HepG2 (cell line): ENCODE results near the gene DELE1. TPM values are rescaled to one million over a fixed set of nuclear protein-coding genes. Genes with fewer than 3 reads are reported as not detected.

Experiments used
- FOXP4 ChIP-seq: sonication (generic); formaldehyde crosslinking; IDR thresholded peaks from 2 replicates; pipeline ENCODE4 v1.4.0; 2020; ENCODE audit warnings: missing genetic modification reagents
- HCFC1 ChIP-seq: fragments of 150-350 bp; IDR thresholded peaks from 2 replicates; pipeline ENCODE4 v1.6.1; 2014; ENCODE audit warnings: low read depth, low read length
- MEF2D ChIP-seq: sonication (generic); formaldehyde crosslinking; IDR thresholded peaks from 2 replicates; pipeline ENCODE4 v1.5.1; 2020; ENCODE audit warnings: mild to moderate bottlenecking, missing genetic modification reagents
- SOX6 ChIP-seq, 2 experiments: fragments of 450-650 bp in 1 of 2; sonication (generic) in 1 of 2; formaldehyde crosslinking in 1 of 2; IDR thresholded peaks; 2 replicates each; pipeline versions ENCODE4 v1.4.0 to v1.6.1; 2017 to 2020; ENCODE audit warnings: antibody characterized with exemption in 1 of 2, mild to moderate bottlenecking in 1 of 2, missing genetic modification reagents in 1 of 2
- ZHX2 ChIP-seq, 2 experiments: sonication (generic) in 1 of 2; formaldehyde crosslinking in 1 of 2; IDR thresholded peaks; 2 replicates each; pipeline versions ENCODE4 v1.6.1 to v1.9.0; 2014 to 2022; ENCODE audit warnings: antibody characterized with exemption in 1 of 2, borderline replicate concordance in 1 of 2, inconsistent platforms in 1 of 2, low read depth in 1 of 2, missing genetic modification reagents in 1 of 2
- ZNF407 ChIP-seq: sonication (generic); formaldehyde crosslinking; IDR thresholded peaks from one replicate; pipeline ENCODE4 v1.5.1; 2020; ENCODE audit warnings: mild to moderate bottlenecking, missing genetic modification reagents; ENCODE audit errors: not compliant biosample characterization
- ZNF556 ChIP-seq: sonication (generic); formaldehyde crosslinking; IDR thresholded peaks from 2 replicates; pipeline ENCODE4 v1.4.0; 2020; ENCODE audit warnings: mild to moderate bottlenecking, missing genetic modification reagents, borderline replicate concordance
- ZNF747 ChIP-seq: sonication (generic); formaldehyde crosslinking; IDR thresholded peaks from 2 replicates; pipeline ENCODE4 v1.8.1; 2023; ENCODE audit warnings: missing genetic modification reagents, mild to moderate bottlenecking, borderline replicate concordance
- ZNF768 ChIP-seq: sonication (generic); formaldehyde crosslinking; IDR thresholded peaks from 2 replicates; pipeline ENCODE4 v1.4.0; 2020; ENCODE audit warnings: missing genetic modification reagents
- ZNF788 ChIP-seq: sonication (generic); formaldehyde crosslinking; IDR thresholded peaks from 2 replicates; pipeline ENCODE4 v1.5.0; 2020; ENCODE audit warnings: mild to moderate bottlenecking, missing genetic modification reagents, borderline replicate concordance
- polyA plus RNA-seq, 8 experiments: library from polyadenylated mRNA; depleted of rRNA in 3 of 8; stranded (reverse) in 7 of 8; unstranded in 1 of 8; fragments of >200 nt; fragmentation: Illumina TruSeq in 4 of 8; extraction: Trizol in 4 of 8; gene quantifications; 2 replicates each; pipeline versions ENCODE4 v1.2.1 to v1.2.3, GENCODE V29; 2011 to 2016; ENCODE audit warnings: low read depth in 4 of 8, missing spikeins in 1 of 8, mixed read lengths in 1 of 8; ENCODE audit not compliant: insufficient read depth in 1 of 8
- total RNA-seq, 5 experiments: library from RNA; depleted of rRNA; stranded (reverse); fragments of >200 nt; fragmentation: Illumina TruSeq; extraction: Trizol; gene quantifications; 2 replicates each; pipeline ENCODE4 v1.2.3, GENCODE V29; 2016; ENCODE audit warnings: low read depth in 1 of 5

Gene DELE1
- total and polyA plus RNA-seq, 2 of the 13 experiments (the other 11 are each of a cell fraction or from before 2014, with no cell fraction given): 57.5 to 90.3 TPM

- TF ChIP-seq FOXP4 (CRISPR knock-in tag): no peak
- TF ChIP-seq ZNF556: peak; percentile 85
- peak; percentile 84 for TF ChIP-seq MEF2D
- no peak for TF ChIP-seq SOX6 (IDR thresholded peaks at IDR 0.05)
- TF ChIP-seq SOX6 (CRISPR knock-in tag; IDR thresholded peaks at IDR 0.05): peak; percentile 69
- peak; percentile 9; the same call in 1 of the 2 replicates for TF ChIP-seq HCFC1
- no peak; the same call in 1 of the 2 replicates for TF ChIP-seq ZNF747 (CRISPR knock-in tag)
- TF ChIP-seq ZNF407: no peak
- peak; percentile 81 for TF ChIP-seq ZNF768 (CRISPR knock-in tag)
- TF ChIP-seq ZHX2 (IDR thresholded peaks at IDR 0.05; ENCODE audit: low read depth): 0 out of 2 replicates have a peak, but pooled peaks have one; percentile 36
- TF ChIP-seq ZHX2 (CRISPR knock-in tag; IDR thresholded peaks at IDR 0.05; ENCODE audit: borderline replicate concordance): no peak
- peak; percentile 51; the same call in 1 of the 2 replicates for TF ChIP-seq ZNF788 (CRISPR knock-in tag)
These were observed at the start of gene DELE1 (continued) for GRCh38 chr5:141923448-141924313.
